HepG2 (cell line): ENCODE results near the gene FOXR1. TPM values are rescaled to one million over a fixed set of nuclear protein-coding genes. Genes with fewer than 3 reads are reported as not detected.

Experiments used
- AGO1 ChIP-seq: fragments of 200-400 bp; formaldehyde crosslinking; IDR thresholded peaks from 2 replicates; pipeline ENCODE4 v1.6.1; 2017; ENCODE audit warnings: mild to moderate bottlenecking, low read depth, low read length, moderate library complexity; ENCODE audit not compliant: poor library complexity, severe bottlenecking
- ASH2L ChIP-seq: fragments of 300-600, 200-600 bp; sonication (generic); IDR thresholded peaks from 2 replicates; pipeline ENCODE4 v1.7.0; 2017; ENCODE audit warnings: low read depth, mild to moderate bottlenecking, moderate library complexity, mixed read lengths, low read length; ENCODE audit not compliant: insufficient read length
- CENPX ChIP-seq: sonication (generic); formaldehyde crosslinking; IDR thresholded peaks from 2 replicates; pipeline ENCODE4 v1.9.0; 2021; ENCODE audit warnings: mild to moderate bottlenecking, missing genetic modification reagents, moderate library complexity
- DPF2 ChIP-seq: sonication (generic); formaldehyde crosslinking; IDR thresholded peaks from 2 replicates; pipeline ENCODE4 v1.4.0; 2020; ENCODE audit warnings: mild to moderate bottlenecking, low read depth, missing genetic modification reagents, borderline replicate concordance
- ESRRA ChIP-seq: sonication (generic); formaldehyde crosslinking; IDR thresholded peaks from 2 replicates; pipeline ENCODE4 v1.5.1; 2020; ENCODE audit warnings: mild to moderate bottlenecking, low read depth, missing genetic modification reagents
- FOSL2 ChIP-seq: sonication (generic); formaldehyde crosslinking; IDR thresholded peaks from 2 replicates; pipeline ENCODE4 v1.4.0; 2020; ENCODE audit warnings: missing genetic modification reagents
- GATAD1 ChIP-seq: IDR thresholded peaks from 2 replicates; pipeline ENCODE4 v1.6.1; 2016; ENCODE audit warnings: missing genetic modification reagents, missing compliant biosample characterization
- HOXA3 ChIP-seq: sonication (generic); formaldehyde crosslinking; IDR thresholded peaks from 2 replicates; pipeline ENCODE4 v1.5.0; 2020; ENCODE audit warnings: missing genetic modification reagents
- MYNN ChIP-seq: sonication (generic); formaldehyde crosslinking; IDR thresholded peaks from 2 replicates; pipeline ENCODE4 v1.4.0; 2020; ENCODE audit warnings: mild to moderate bottlenecking, low read depth, missing genetic modification reagents
- NR2C2 ChIP-seq: sonication (generic); formaldehyde crosslinking; IDR thresholded peaks from 2 replicates; pipeline ENCODE4 v1.4.0; 2020; ENCODE audit warnings: missing genetic modification reagents, mild to moderate bottlenecking, moderate library complexity, borderline replicate concordance
- NR2F1 ChIP-seq, 2 experiments: fragments of 450-650 bp in 1 of 2; formaldehyde crosslinking in 1 of 2; IDR thresholded peaks; 2 replicates each; pipeline versions ENCODE4 v1.5.0 to v1.6.1; 2016 to 2020; ENCODE audit warnings: mild to moderate bottlenecking in 1 of 2, missing compliant biosample characterization in 1 of 2, missing genetic modification reagents in 1 of 2, moderate library complexity in 1 of 2
- RXRA ChIP-seq: sonication (generic); formaldehyde crosslinking; IDR thresholded peaks from 2 replicates; pipeline ENCODE4 v1.5.1; 2020; ENCODE audit warnings: missing genetic modification reagents
- TARDBP ChIP-seq: sonication (generic); formaldehyde crosslinking; IDR thresholded peaks from 2 replicates; pipeline ENCODE4 v1.8.0; 2022; ENCODE audit warnings: mild to moderate bottlenecking, missing genetic modification reagents
- TEAD3 ChIP-seq: optimal IDR thresholded peaks from 2 replicates; pipeline ENCODE3; 2016; ENCODE audit warnings: borderline replicate concordance
- THAP11 ChIP-seq: IDR thresholded peaks from 2 replicates; pipeline ENCODE4 v1.6.1; 2016; ENCODE audit warnings: missing biosample characterization, missing genetic modification reagents
- XRCC5 ChIP-seq: fragments of 200-400 bp; formaldehyde crosslinking; optimal IDR thresholded peaks from 2 replicates; pipeline ENCODE3; 2017; ENCODE audit warnings: mild to moderate bottlenecking, low read length
- ZBTB38 ChIP-seq: sonication (generic); formaldehyde crosslinking; IDR thresholded peaks from 2 replicates; pipeline ENCODE4 v1.5.1; 2020; ENCODE audit warnings: mild to moderate bottlenecking, missing genetic modification reagents
- ZC3H13 ChIP-seq: sonication (generic); formaldehyde crosslinking; IDR thresholded peaks from 2 replicates; pipeline ENCODE4 v1.8.1; 2023; ENCODE audit warnings: mild to moderate bottlenecking, missing genetic modification reagents, moderate library complexity
- ZSCAN20 ChIP-seq: sonication (generic); formaldehyde crosslinking; IDR thresholded peaks from 2 replicates; pipeline ENCODE4 v1.4.0; 2020; ENCODE audit warnings: missing genetic modification reagents, mild to moderate bottlenecking, borderline replicate concordance
- ZSCAN9 ChIP-seq: IDR thresholded peaks from 2 replicates; pipeline ENCODE4 v1.6.1; 2016; ENCODE audit warnings: borderline replicate concordance
- polyA plus RNA-seq, 8 experiments: library from polyadenylated mRNA; depleted of rRNA in 3 of 8; stranded (reverse) in 7 of 8; unstranded in 1 of 8; fragments of >200 nt; fragmentation: Illumina TruSeq in 4 of 8; extraction: Trizol in 4 of 8; gene quantifications; 2 replicates each; pipeline versions ENCODE4 v1.2.1 to v1.2.3, GENCODE V29; 2011 to 2016; ENCODE audit warnings: low read depth in 4 of 8, missing spikeins in 1 of 8, mixed read lengths in 1 of 8; ENCODE audit not compliant: insufficient read depth in 1 of 8
- total RNA-seq, 5 experiments: library from RNA; depleted of rRNA; stranded (reverse); fragments of >200 nt; fragmentation: Illumina TruSeq; extraction: Trizol; gene quantifications; 2 replicates each; pipeline ENCODE4 v1.2.3, GENCODE V29; 2016; ENCODE audit warnings: low read depth in 1 of 5
- TF ChIP-seq, protein P1 (sequence below): sonication (generic); formaldehyde crosslinking; IDR thresholded peaks from 2 replicates; pipeline ENCODE4 v1.5.0; 2020; ENCODE audit warnings: missing genetic modification reagents
- TF ChIP-seq, protein P2 (sequence below): sonication (generic); formaldehyde crosslinking; IDR thresholded peaks from 2 replicates; pipeline ENCODE4 v1.4.0; 2020; ENCODE audit warnings: missing genetic modification reagents
- TF ChIP-seq, protein P3 (sequence below): IDR thresholded peaks from 2 replicates; pipeline ENCODE4 v1.6.1; 2016

Gene FOXR1
- total and polyA plus RNA-seq, 2 of the 13 experiments (the other 11 are each of a cell fraction or from before 2014, with no cell fraction given) = not detected

DNA sequence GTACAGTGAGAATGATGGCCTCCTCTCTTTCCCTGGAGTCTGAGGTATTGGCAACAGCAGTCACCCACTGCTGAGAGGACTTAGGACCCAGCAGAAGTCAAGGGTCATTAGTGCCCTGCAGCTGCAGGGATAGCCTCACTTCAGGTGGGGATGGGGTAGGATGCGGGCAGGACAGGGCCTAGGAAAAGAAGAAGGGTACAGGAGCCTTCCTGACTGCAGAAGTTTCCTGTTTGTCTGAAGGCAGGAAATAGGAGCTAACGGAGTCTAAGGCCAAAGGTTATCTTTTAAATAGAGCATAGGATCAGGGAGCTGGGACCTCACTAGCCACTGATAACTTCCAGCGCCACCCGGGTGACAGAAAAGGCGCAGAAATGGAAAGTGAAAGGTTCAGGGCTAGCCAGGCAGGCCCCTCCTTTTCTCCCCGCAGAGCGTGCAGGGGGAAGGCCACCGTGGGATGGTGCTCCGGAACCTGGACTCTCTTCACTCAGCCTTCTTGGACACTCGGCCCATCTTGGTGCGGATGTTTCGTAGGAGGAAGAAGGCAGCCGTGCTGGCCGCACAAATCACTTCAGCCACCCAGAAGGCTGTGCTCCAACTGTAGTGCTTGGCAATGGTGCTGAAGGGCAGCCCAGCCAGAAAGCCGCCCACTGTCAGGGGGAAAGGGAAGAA, 53.0 kb downstream of the FOXR1 start (continued):
- TF ChIP-seq ZBTB38 (CRISPR knock-in tag) (peak; percentile 89), ZSCAN9 (CRISPR knock-in tag) (0 out of 2 replicates have a peak, but pooled peaks have one; percentile 37), ESRRA (CRISPR knock-in tag) (no peak), THAP11 (no peak), ZC3H13 (CRISPR knock-in tag) (0 out of 2 replicates have a peak, but pooled peaks have one; percentile 58), FOSL2 (CRISPR knock-in tag) (0 out of 2 replicates have a peak, but pooled peaks have one; percentile 2), ZSCAN20 (0 out of 2 replicates have a peak, but pooled peaks have one; percentile 34), DPF2 (CRISPR knock-in tag) (0 out of 2 replicates have a peak, but pooled peaks have one; percentile 23), RXRA (CRISPR knock-in tag) (peak; percentile 25; the same call in 1 of the 2 replicates), HOXA3 (CRISPR knock-in tag) (peak; percentile 67), XRCC5 (peak; percentile 14), ASH2L (peak; percentile 51), TEAD3 (no peak), AGO1 (peak; percentile 34), NR2C2 (CRISPR knock-in tag) (peak; percentile 83), MYNN (CRISPR knock-in tag) (peak; percentile 21; the same call in 1 of the 2 replicates), CENPX (CRISPR knock-in tag) (no peak), GATAD1 (0 out of 2 replicates have a peak, but pooled peaks have one; percentile 28), NR2F1 (CRISPR knock-in tag; IDR thresholded peaks at IDR 0.05) (peak; percentile 61 to 69), TARDBP (no peak; the same call in 1 of the 2 replicates)
- TF ChIP-seq, protein P1, sequence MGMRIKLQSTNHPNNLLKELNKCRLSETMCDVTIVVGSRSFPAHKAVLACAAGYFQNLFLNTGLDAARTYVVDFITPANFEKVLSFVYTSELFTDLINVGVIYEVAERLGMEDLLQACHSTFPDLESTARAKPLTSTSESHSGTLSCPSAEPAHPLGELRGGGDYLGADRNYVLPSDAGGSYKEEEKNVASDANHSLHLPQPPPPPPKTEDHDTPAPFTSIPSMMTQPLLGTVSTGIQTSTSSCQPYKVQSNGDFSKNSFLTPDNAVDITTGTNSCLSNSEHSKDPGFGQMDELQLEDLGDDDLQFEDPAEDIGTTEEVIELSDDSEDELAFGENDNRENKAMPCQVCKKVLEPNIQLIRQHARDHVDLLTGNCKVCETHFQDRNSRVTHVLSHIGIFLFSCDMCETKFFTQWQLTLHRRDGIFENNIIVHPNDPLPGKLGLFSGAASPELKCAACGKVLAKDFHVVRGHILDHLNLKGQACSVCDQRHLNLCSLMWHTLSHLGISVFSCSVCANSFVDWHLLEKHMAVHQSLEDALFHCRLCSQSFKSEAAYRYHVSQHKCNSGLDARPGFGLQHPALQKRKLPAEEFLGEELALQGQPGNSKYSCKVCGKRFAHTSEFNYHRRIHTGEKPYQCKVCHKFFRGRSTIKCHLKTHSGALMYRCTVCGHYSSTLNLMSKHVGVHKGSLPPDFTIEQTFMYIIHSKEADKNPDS (CRISPR knock-in tag) = 0 out of 2 replicates have a peak, but pooled peaks have one; percentile 37
- TF ChIP-seq, protein P2, sequence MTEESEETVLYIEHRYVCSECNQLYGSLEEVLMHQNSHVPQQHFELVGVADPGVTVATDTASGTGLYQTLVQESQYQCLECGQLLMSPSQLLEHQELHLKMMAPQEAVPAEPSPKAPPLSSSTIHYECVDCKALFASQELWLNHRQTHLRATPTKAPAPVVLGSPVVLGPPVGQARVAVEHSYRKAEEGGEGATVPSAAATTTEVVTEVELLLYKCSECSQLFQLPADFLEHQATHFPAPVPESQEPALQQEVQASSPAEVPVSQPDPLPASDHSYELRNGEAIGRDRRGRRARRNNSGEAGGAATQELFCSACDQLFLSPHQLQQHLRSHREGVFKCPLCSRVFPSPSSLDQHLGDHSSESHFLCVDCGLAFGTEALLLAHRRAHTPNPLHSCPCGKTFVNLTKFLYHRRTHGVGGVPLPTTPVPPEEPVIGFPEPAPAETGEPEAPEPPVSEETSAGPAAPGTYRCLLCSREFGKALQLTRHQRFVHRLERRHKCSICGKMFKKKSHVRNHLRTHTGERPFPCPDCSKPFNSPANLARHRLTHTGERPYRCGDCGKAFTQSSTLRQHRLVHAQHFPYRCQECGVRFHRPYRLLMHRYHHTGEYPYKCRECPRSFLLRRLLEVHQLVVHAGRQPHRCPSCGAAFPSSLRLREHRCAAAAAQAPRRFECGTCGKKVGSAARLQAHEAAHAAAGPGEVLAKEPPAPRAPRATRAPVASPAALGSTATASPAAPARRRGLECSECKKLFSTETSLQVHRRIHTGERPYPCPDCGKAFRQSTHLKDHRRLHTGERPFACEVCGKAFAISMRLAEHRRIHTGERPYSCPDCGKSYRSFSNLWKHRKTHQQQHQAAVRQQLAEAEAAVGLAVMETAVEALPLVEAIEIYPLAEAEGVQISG = peak; percentile 40; the same call in 1 of the 2 replicates
- TF ChIP-seq, protein P3, sequence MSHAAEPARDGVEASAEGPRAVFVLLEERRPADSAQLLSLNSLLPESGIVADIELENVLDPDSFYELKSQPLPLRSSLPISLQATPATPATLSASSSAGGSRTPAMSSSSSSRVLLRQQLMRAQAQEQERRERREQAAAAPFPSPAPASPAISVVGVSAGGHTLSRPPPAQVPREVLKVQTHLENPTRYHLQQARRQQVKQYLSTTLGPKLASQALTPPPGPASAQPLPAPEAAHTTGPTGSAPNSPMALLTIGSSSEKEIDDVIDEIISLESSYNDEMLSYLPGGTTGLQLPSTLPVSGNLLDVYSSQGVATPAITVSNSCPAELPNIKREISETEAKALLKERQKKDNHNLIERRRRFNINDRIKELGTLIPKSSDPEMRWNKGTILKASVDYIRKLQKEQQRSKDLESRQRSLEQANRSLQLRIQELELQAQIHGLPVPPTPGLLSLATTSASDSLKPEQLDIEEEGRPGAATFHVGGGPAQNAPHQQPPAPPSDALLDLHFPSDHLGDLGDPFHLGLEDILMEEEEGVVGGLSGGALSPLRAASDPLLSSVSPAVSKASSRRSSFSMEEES (CRISPR knock-in tag) = no peak
